ENCODE data around the gene SHISAL1.

SHISAL1 gene

DNA sequence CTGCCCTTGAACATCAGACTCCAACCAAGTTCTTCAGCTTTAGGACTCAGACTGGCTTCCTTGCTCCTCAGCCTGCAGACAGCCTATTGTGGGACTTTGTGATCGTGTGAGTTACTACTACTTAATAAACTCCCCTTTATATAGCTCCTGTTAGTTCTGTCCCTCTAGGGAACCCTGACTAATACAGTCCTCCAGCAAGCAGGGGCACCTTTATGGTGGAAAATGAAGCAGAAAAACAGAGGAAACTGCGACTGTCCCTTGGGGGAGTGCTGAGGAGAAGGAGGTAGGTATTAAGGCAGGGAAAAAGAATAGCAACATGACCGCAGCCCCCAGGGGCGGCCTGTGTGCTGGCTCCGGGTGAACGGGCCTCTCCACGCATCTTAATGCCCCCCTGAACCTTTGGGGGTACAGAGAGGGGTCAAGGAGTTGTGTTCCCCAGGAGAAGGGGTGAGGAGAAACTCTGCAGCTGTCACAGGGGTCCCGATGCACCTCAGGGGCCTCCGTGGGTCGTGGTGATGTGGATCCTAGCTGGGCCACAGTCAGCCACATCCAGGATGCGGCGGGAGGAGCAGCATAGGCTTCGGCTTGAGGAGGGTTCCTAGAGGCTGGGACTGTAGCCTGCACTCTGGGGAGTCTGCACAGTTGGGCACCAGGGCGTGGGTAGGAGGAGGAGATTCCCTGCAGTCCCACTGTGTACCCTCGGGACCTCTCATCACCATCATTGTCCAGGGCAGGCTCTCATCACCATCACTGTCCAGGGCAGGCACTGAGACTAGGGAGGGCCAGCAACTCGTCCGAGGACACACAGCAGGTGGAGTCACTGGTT lies 34.3 kb downstream of the SHISAL1 start:
- Histone ChIP-seq H3K4me3 (no peak overlapping the region), H3K27ac (no peak overlapping the region)
- TF ChIP-seq, protein P1, sequence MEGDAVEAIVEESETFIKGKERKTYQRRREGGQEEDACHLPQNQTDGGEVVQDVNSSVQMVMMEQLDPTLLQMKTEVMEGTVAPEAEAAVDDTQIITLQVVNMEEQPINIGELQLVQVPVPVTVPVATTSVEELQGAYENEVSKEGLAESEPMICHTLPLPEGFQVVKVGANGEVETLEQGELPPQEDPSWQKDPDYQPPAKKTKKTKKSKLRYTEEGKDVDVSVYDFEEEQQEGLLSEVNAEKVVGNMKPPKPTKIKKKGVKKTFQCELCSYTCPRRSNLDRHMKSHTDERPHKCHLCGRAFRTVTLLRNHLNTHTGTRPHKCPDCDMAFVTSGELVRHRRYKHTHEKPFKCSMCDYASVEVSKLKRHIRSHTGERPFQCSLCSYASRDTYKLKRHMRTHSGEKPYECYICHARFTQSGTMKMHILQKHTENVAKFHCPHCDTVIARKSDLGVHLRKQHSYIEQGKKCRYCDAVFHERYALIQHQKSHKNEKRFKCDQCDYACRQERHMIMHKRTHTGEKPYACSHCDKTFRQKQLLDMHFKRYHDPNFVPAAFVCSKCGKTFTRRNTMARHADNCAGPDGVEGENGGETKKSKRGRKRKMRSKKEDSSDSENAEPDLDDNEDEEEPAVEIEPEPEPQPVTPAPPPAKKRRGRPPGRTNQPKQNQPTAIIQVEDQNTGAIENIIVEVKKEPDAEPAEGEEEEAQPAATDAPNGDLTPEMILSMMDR (IDR thresholded peaks at IDR 0.05): no peak
- no peak for DNase-seq (ENCODE audit: low spot score)

DNA sequence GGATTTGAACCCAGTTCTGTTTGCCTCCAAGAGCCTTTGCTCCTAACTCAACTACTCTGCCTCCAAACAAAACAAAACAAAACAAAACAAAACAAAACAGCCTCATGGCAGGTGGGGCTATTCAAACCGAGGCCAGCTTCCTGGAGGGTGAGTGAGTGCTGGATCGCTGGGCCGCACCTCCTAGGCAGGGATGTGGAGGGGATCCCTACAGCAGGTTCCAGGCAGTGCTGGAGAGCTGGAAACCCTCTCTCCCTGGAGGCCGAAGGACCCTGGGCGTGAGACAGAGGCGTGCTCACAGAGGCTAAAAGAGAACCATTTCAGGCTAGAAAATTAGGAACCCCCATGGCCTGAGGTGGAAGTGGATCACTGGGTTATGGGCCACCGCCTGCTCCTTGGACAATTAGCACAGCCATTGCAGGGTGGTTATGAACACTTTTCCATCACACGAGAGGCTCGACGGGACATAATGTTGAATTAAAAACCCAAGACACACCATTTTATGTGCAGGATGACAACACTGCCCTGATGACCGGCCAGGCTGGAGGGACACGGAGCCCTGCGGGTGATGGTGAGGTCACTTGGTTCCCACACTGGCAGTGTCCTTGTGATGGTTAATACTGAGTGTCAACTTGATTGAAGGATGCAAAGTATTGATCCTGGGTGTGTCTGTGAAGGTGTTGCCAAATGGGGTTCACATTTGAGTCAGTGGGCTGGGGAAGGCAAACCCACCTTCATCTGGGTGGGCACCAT lies 35.2 kb downstream of the SHISAL1 start:
- Histone ChIP-seq H3K4me3 (no peak overlapping the region), H3K27ac (no peak overlapping the region)
- TF ChIP-seq, protein P1 (IDR thresholded peaks at IDR 0.05): no peak
- DNase-seq (ENCODE audit: low spot score): no peak

DNA sequence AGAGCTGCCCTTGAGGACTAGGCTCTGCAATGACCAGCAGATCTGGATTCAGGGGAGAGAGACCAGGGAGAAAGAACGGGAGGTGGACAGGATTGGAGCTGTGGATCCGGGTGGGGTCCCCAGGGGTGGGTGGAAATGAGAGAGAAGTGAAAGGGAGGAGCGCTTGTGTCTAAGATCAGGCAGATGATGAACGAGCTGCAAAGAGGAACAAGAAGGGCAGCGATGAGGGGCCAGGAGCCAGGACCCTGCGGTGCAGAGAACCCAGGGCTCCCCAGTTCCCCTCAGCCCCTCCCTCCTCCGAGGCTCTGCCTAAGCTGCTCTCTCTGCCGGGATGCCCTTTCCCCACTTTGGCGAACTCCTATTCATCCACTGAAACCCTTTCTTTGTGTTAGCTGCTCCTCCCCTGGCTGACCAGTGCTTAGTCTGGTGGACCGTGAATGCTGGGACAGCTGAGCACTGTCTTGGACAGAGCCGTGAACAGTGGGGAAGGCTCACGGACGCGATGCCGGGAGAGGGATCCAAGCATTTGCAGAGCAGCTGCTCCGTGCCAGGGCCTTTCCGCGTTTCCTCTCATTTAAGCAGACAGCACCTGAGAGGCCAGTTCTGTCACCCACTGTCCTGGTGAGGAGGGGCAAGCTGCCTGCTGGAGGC lies 35.9 kb downstream of the SHISAL1 start:
- Histone ChIP-seq H3K4me3 (no peak overlapping the region), H3K27ac (no peak overlapping the region)
- DNase-seq (ENCODE audit: low spot score): no peak
- TF ChIP-seq, protein P1 (IDR thresholded peaks at IDR 0.05): no peak

DNA sequence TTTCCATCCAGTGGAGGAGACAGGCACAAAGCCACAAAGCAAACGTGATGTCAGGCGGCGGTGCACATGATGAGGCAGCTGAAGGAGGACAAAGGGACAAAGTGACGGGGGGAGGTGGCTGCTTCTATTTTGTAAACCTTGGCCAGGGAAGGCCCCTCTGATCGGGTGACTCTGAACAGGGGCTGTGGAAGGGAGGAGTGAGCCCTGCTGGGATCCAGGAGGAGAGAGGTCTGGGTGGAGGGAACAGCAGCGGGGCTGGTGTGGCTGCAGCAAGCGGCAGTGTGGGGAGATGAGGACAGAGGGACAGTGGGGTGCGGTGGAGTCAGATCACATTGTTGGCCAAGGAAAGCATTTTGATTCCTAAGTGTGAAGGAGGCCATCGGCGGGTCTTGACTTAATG lies 36.7 kb downstream of the SHISAL1 start:
- Histone ChIP-seq H3K4me3 (no peak overlapping the region), H3K27ac (no peak overlapping the region)
- TF ChIP-seq, protein P1 (IDR thresholded peaks at IDR 0.05): no peak
- no peak for DNase-seq (ENCODE audit: low spot score)

DNA sequence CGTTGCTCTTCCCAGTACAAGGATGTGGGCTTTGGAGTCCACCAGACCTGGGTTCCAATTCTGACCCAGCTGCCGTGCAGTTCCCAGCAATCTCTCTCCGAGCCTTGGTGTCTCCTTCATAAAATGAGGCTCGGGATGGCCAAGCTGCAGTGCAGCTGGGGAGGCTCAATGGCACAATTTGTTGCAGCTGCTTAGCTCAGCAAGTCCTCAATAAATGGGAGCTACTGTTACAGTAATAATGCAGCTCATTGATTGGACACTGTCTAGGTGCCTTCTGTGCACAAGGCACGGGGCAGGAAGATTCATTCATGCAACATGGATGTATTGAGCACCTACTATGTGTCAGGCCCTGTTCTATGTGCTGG lies 37.1 kb downstream of the SHISAL1 start:
- TF ChIP-seq, protein P1 (IDR thresholded peaks at IDR 0.05): no peak
- no peak overlapping the region for H3K4me3 ChIP-seq
- no peak for DNase-seq (ENCODE audit: low spot score)
- no peak overlapping the region for H3K27ac ChIP-seq

DNA sequence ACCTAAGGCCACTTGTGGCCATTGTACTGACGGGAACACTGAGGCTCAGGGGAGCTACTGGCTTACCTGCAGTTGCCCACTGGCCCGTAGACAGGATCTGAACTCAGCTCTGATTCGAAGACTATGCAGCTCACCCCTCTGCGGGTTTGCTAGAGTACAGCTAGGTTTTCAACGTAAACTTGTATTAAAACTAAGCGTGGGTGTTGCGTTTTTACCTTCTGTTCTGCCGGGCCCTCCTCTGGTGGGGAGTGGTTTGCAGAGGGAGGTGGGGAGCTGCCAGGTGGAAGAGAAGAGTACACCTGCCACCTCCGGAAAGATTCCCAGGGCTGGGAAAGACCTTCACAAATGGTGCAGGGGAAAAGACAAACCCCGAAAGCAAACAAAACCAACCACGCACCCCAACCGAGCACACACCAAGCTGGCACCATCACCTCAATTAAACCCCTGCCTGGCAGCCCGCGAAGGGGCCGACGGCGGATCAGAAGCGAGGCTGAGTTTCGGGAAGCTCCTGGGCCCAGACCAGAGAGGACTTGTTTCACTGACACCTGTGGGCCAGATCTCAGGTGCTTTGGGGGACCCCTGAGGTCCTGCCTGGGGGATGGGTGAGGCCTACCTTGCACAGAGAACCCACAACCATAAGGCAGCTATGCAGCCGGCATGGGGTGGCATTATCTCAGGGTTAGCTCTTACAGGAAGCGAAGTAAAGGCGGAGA lies 37.7 kb downstream of the SHISAL1 start:
- DNase-seq (ENCODE audit: low spot score): no peak

More for the DNA sequence above, 37.7 kb downstream of the SHISAL1 start:
- TF ChIP-seq, protein P1 (IDR thresholded peaks at IDR 0.05): no peak
- no peak overlapping the region for H3K27ac ChIP-seq
- H3K4me3 ChIP-seq: no peak overlapping the region
